SK-N-MC (cell line): ENCODE measurements around the gene SALL1.

ENCODE experiments used
- EZH2 ChIP-seq: fragments of 200-600 bp; sonication (generic); IDR thresholded peaks from one replicate; pipeline ENCODE4 v1.6.1; 2017; ENCODE audit warnings: antibody characterized with exemption
- FOXP2 ChIP-seq: optimal IDR thresholded peaks from 2 replicates; pipeline ENCODE3; 2011; ENCODE audit warnings: mild to moderate bottlenecking, moderate library complexity; ENCODE audit not compliant: insufficient read depth; ENCODE audit errors: extremely low read length, control extremely low read depth
- POLR2AphosphoS5 ChIP-seq: IDR thresholded peaks from 2 replicates; pipeline ENCODE4 v1.6.1; 2012; ENCODE audit warnings: mild to moderate bottlenecking, low read depth, low read length, borderline replicate concordance

DNA sequence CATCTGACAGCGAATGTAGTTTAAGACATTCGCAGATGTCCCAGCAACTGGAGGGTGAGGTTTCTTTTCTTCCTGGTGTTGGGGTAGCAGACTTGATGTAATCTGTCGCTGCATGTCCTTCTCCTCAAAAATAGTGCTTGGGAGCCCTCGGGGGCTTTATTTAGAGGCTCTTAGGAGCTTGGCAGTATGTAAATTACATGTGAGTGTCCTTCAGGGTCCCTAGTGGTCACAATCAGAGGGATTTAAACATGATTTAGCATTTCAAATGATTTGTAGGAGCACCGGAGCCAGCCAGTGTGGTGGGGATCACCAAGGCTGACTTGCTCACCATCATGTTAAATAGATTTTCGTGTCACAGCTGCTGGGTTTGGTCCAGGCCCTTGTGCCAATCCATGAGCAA lies 8.8 kb upstream of the SALL1 start:
- TF ChIP-seq EZH2 (no peak), POLR2AphosphoS5 (no peak), FOXP2 (no peak)
